Gastrocnemius medialis (tissue), 4 donors: ENCODE results near the gene PAK1. TPM values are rescaled to one million over a fixed set of nuclear protein-coding genes. Genes with fewer than 3 reads are reported as not detected.

Experiments
- ATAC-seq, 2 donors: fragments of 150-250 bp; one replicate each; pipeline ENCODE4 v1.9.1; 2016
- DNase-seq, 2 donors: peaks; one replicate each; pipeline ENCODE4 v3.0.0-alpha.2; 2019
- H3K27ac ChIP-seq, 4 donors: fragments of 200-600 bp; sonication (generic); 1 replicate in 1 of 4; 2 replicates in 3 of 4; pipeline ENCODE4 v1.5.1; 2016 to 2018; ENCODE audit warnings: mild to moderate bottlenecking in 2 of 4, moderate library complexity in 1 of 4
- H3K27me3 ChIP-seq, 3 donors: fragments of 200-600 bp; sonication (generic) in 2 of 3; 1 replicate in 1 of 3; 2 replicates in 2 of 3; pipeline versions ENCODE4 v1.5.1 to v1.6.0; 2016 to 2019; ENCODE audit warnings: mild to moderate bottlenecking in 1 of 3, moderate library complexity in 1 of 3
- H3K36me3 ChIP-seq, 2 donors: fragments of 200-600 bp; sonication (generic) in 1 of 2; one replicate each; pipeline ENCODE4 v1.5.1; 2017 to 2018
- H3K4me1 ChIP-seq, 2 donors: fragments of 200-600 bp; sonication (generic) in 1 of 2; one replicate each; pipeline ENCODE4 v1.5.1; 2016 to 2017; ENCODE audit warnings: mild to moderate bottlenecking in 2 of 2
- H3K4me3 ChIP-seq, 4 donors: fragments of 200-600 bp; sonication (generic) in 3 of 4; 1 replicate in 1 of 4; 2 replicates in 3 of 4; pipeline ENCODE4 v1.5.1; 2016 to 2019; ENCODE audit warnings: mild to moderate bottlenecking in 2 of 4
- H3K9me3 ChIP-seq, 3 donors: fragments of 200-600 bp; sonication (generic) in 2 of 3; 1 replicate in 1 of 3; 2 replicates in 2 of 3; pipeline ENCODE4 v1.5.1; 2016 to 2019
- CTCF ChIP-seq, 5 experiments: fragments of 450-650 bp in 3 of 5; fragments of 200-600 bp in 2 of 5; sonication (generic) in 2 of 5; IDR thresholded peaks in 4 of 5; conservative IDR thresholded peaks in 1 of 5; 1 replicate in 4 of 5; 2 replicates in 1 of 5; pipeline ENCODE4 v1.5.1; 2016 to 2019; ENCODE audit warnings: antibody characterized with exemption in 5 of 5, mild to moderate bottlenecking in 3 of 5, moderate library complexity in 3 of 5
- POLR2A ChIP-seq, 2 donors: fragments of 450-650 bp; IDR thresholded peaks; one replicate each; pipeline ENCODE4 v1.6.1; 2017; ENCODE audit warnings: antibody characterized with exemption in 2 of 2, mild to moderate bottlenecking in 2 of 2, moderate library complexity in 2 of 2
- in situ Hi-C, 4 donors: fragments of 200-750 bp; cut with MboI; loops; one replicate each; pipeline versions ENCODE4 v1.15.0 to v1.8.0; 2017; ENCODE audit warnings: low sequenced_read_pairs in 4 of 4
- intact Hi-C: fragments of 100-400 bp; cut with DNase I; formaldehyde crosslinking; loops from one replicate; pipeline ENCODE4 v1.15.1; 2023; ENCODE audit warnings: low total_unique reads
- total RNA-seq, 4 donors: library from RNA; depleted of rRNA; stranded (reverse); fragments of >200 nt; gene quantifications; one replicate each; pipeline versions ENCODE4 v1.1.0 to v1.2.3, GENCODE V29; 2016

The PAK1 gene
- total RNA-seq, 4 donors from 2014 or later = 22.3 to 34.4 (median 27.9) TPM

GRCh38 chr11:77436506-77436905 lies 37.4 kb downstream of the PAK1 start:
- in situ Hi-C loops = no loop called here
- Histone ChIP-seq H3K9me3 (no peaks in the 10 kb centered on the region), H3K27ac (no peak overlapping the region), H3K4me3 (no peak overlapping the region), H3K36me3 (no peaks in the 10 kb centered on the region), H3K27me3 (no peaks in the 10 kb centered on the region), H3K4me1 (peaks cover 0 to 12% of the 10 kb centered on the region in 2 donors)
- DNase-seq (no peak), ATAC-seq (no peak)
- TF ChIP-seq POLR2A (IDR thresholded peaks at IDR 0.05) = no peak
- no peak for TF ChIP-seq CTCF (IDR thresholded peaks at IDR 0.05 in 4 of 5, conservative IDR thresholded peaks at IDR 0.05 in 1 of 5)
- intact Hi-C loops = loop anchor here (1.0 kb wide), 1 partner anchor 15 kb away; no protein-coding TSS in a partner anchor

- ATAC-seq (no peak), DNase-seq (no peak)
- Histone ChIP-seq H3K4me3 (no peak overlapping the region), H3K27me3 (no peaks in the 10 kb centered on the region), H3K27ac (no peak overlapping the region), H3K36me3 (no peaks in the 10 kb centered on the region), H3K4me1 (peaks cover 0 to 12% of the 10 kb centered on the region in 2 donors), H3K9me3 (no peaks in the 10 kb centered on the region)
- TF ChIP-seq POLR2A (IDR thresholded peaks at IDR 0.05) (no peak), CTCF (IDR thresholded peaks at IDR 0.05 in 4 of 5, conservative IDR thresholded peaks at IDR 0.05 in 1 of 5) (no peak)
- in situ Hi-C loops = no loop called here
- intact Hi-C loops = loop anchor here (1.0 kb wide), 1 partner anchor 15 kb away; no protein-coding TSS in a partner anchor
These were observed 37.9 kb downstream of the PAK1 start for GRCh38 chr11:77435972-77436371.

DNA sequence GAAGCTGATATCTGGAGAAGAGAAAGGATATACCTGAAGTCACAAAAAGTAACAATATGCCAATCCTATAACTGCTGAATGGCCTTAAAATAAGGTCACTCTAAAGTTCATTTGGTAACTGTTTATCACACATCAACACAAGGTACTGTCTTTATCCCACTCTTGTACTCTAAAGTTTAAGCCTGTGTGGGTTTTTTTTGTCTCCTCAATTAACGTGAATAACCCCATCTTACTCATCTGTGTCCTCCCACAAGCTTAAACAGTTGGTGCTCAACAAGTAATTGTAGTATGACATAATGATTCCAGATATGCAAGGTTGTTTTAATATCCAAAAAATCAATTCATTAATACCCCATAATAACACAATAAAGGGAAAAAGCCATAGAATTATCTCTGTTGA lies 42.1 kb downstream of the PAK1 start:
- Histone ChIP-seq H3K27ac (no peak overlapping the region), H3K4me3 (no peak overlapping the region), H3K4me1 (peaks cover 6 to 18% of the 10 kb centered on the region in 2 donors), H3K9me3 (no peaks in the 10 kb centered on the region), H3K36me3 (no peaks in the 10 kb centered on the region), H3K27me3 (no peaks in the 10 kb centered on the region)
- intact Hi-C loops (no loop called here), in situ Hi-C loops (no loop called here)
- TF ChIP-seq POLR2A (IDR thresholded peaks at IDR 0.05) = no peak
- TF ChIP-seq CTCF (IDR thresholded peaks at IDR 0.05 in 4 of 5, conservative IDR thresholded peaks at IDR 0.05 in 1 of 5) = no peak
- no peak for ATAC-seq
- DNase-seq = no peak

DNA sequence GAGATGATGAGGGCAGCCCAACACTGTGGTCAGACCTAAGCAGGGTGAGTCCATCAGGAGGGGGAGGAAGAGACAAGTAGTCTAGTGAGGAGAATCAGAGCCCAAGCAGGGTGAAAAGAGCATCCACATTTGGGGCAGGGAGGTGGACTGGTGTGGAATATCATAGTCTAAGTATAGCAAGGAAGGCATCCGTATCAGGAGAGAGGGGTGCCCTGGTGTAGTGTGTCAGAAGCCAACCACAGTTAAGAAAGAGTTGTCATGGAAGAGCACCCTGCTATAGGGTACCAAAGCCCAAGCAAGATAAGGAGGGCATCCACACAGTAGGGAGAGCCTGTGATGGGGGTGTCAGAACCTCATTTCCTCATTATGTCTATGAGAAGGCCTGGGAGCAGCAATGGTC lies 45.3 kb downstream of the PAK1 start:
- no peak for ATAC-seq
- TF ChIP-seq POLR2A (IDR thresholded peaks at IDR 0.05) = no peak
- no peak for TF ChIP-seq CTCF (IDR thresholded peaks at IDR 0.05 in 4 of 5, conservative IDR thresholded peaks at IDR 0.05 in 1 of 5)
- in situ Hi-C loops (no loop called here), intact Hi-C loops (no loop called here)
- Histone ChIP-seq H3K36me3 (no peaks in the 10 kb centered on the region), H3K27ac (no peak overlapping the region), H3K4me3 (no peak overlapping the region), H3K9me3 (no peaks in the 10 kb centered on the region), H3K4me1 (peaks cover 7 to 11% of the 10 kb centered on the region in 2 donors), H3K27me3 (no peaks in the 10 kb centered on the region)
- DNase-seq = no peak

DNA sequence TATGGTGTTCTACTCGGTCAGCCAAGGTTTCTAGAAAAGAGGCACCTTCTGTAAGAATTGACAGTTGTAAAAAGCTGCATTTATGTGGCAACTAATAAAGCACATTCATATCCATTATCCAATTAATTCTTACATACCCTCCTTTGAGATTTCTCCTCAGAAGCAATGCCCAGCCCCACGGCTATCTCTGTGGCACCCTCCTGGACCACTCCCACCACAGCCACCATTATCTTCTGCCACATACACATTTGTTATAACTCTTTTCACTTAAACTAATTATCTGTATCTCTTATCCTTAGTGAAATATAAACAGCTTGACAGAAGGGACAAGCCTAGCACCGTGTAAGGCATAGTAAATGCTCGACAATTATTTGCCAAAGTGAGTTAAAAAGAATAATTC lies 48.5 kb downstream of the PAK1 start:
- no peaks in the 10 kb centered on the region for H3K27me3 ChIP-seq
- intact Hi-C loops (no loop called here), in situ Hi-C loops (no loop called here)
- no peak for DNase-seq
- H3K9me3 ChIP-seq = no peaks in the 10 kb centered on the region
- H3K4me3 ChIP-seq = no peak overlapping the region
- peaks cover 7 to 18% of the 10 kb centered on the region in 2 donors for H3K4me1 ChIP-seq
- no peaks in the 10 kb centered on the region for H3K36me3 ChIP-seq
- TF ChIP-seq POLR2A (IDR thresholded peaks at IDR 0.05) (no peak), CTCF (IDR thresholded peaks at IDR 0.05 in 4 of 5, conservative IDR thresholded peaks at IDR 0.05 in 1 of 5) (no peak)
- H3K27ac ChIP-seq = no peak overlapping the region
- no peak for ATAC-seq
